ENCODE data around the gene SKI.

SKI gene

DNA sequence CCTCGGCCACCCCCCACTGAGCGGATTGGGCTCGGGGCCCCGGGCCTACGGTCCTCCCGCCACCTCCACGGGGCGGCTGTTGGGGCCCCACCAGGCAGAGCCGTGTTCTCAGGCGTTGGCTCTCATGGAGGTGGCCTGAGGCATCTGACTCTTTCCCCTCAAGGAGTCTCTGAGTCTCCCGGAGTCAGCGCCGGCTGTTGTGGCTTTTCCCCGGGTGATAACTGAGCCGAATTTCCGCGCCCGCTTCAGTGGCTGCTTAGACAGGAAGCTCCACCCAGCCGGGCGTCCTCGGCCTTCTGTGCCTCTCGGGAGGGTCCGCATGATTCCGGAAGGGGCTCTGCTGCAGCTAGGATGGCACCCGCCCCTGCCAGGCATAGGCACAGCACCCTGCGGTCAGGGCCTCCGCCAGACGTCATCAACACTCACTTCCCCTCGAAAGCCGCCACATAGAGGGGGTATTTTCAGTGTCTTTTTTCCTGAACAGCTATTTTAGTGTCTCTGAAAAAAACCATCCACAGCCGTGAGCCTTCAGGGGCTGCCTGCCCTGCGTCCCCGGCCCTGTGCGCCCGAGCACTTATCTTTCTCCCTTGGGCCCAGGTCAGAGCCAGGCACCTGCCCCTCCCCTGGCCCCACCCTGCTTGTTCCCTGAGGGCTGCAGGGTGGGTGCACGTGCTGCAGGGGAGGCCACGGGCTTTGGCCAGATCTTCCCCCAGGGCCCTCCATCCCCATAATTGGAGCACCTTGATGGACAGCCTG is 72.9 kb downstream of the SKI start:
- no peaks in the 10 kb centered on the region for H3K27me3 ChIP-seq (ENCODE audit: control insufficient read depth in 1 of 2, insufficient read depth in 2 of 2, low read length in 2 of 2)
- peak overlapping the region in 1 of 2 donors; percentile 5 for H3K9ac ChIP-seq (ENCODE audit: low read length in 2 of 2)
- H3K4me1 ChIP-seq (ENCODE audit: control insufficient read depth, insufficient read depth, low read length) = peaks cover 78% of the 10 kb centered on the region
- H3K27ac ChIP-seq (ENCODE audit: low read length) = peak overlapping the region; percentile 60
- H3K9me3 ChIP-seq (ENCODE audit: control insufficient read depth in 2 of 2, low read length in 2 of 2) = no peaks in the 10 kb centered on the region
- peak overlapping the region in 1 of 2 donors; percentile 40 for H3K4me3 ChIP-seq (ENCODE audit: low read length in 2 of 2)
- peaks cover 11 to 14% of the 10 kb centered on the region in 2 donors for H3K36me3 ChIP-seq (ENCODE audit: control insufficient read depth in 2 of 2, insufficient read depth in 2 of 2, low read length in 2 of 2)

GRCh38 chr1:2301607-2302291 is 73.6 kb downstream of the SKI start:
- Histone ChIP-seq H3K27ac (ENCODE audit: low read length) (peak overlapping the region; percentile 60), H3K4me3 (ENCODE audit: low read length in 2 of 2) (no peak overlapping the region), H3K27me3 (ENCODE audit: control insufficient read depth in 1 of 2, insufficient read depth in 2 of 2, low read length in 2 of 2) (no peaks in the 10 kb centered on the region), H3K9ac (ENCODE audit: low read length in 2 of 2) (no peak overlapping the region), H3K4me1 (ENCODE audit: control insufficient read depth, insufficient read depth, low read length) (peaks cover 76% of the 10 kb centered on the region), H3K36me3 (ENCODE audit: control insufficient read depth in 2 of 2, insufficient read depth in 2 of 2, low read length in 2 of 2) (peaks cover 14% of the 10 kb centered on the region in 2 donors), H3K9me3 (ENCODE audit: control insufficient read depth in 2 of 2, low read length in 2 of 2) (no peaks in the 10 kb centered on the region)

DNA sequence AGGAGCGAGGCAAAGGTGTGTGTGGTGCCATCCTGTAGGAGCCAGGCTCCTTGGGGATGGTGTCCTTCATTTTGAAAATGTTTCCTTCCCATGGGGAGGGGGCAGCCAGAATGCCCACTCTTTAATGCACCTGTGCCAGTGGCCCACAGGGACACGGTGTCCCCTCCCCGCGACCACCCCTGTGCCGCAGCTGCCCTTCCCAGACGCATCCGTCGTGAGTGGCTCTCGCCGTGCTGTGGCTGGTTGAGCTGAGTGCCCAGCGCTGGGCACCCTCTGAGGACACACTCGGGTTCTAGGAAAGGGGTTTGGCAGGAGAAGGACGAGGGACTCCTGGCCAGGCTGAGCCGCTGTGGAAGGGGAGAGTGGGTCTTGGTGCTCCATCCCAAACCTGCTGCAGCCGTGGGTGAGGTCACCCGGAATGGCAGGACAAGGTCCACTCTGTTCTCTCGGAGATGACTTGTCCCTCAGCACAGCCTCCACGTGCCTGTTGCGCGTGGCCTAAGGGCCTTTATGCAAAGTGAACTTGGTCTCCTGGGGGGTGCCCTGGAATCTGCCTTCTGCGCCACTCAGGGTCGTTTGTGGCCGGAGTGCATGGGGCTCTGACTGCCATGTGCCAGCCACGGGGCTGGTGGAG is 74.3 kb downstream of the SKI start:
- Histone ChIP-seq H3K27me3 (ENCODE audit: control insufficient read depth in 1 of 2, insufficient read depth in 2 of 2, low read length in 2 of 2) (no peaks in the 10 kb centered on the region), H3K27ac (ENCODE audit: low read length) (no peak overlapping the region), H3K4me1 (ENCODE audit: control insufficient read depth, insufficient read depth, low read length) (peaks cover 76% of the 10 kb centered on the region), H3K36me3 (ENCODE audit: control insufficient read depth in 2 of 2, insufficient read depth in 2 of 2, low read length in 2 of 2) (peaks cover 19% of the 10 kb centered on the region in 2 donors), H3K4me3 (ENCODE audit: low read length in 2 of 2) (no peak overlapping the region), H3K9me3 (ENCODE audit: control insufficient read depth in 2 of 2, low read length in 2 of 2) (no peaks in the 10 kb centered on the region), H3K9ac (ENCODE audit: low read length in 2 of 2) (no peak overlapping the region)

- H3K36me3 ChIP-seq (ENCODE audit: control insufficient read depth in 2 of 2, insufficient read depth in 2 of 2, low read length in 2 of 2) = peaks cover 25 to 27% of the 10 kb centered on the region in 2 donors
- no peak overlapping the region for H3K27ac ChIP-seq (ENCODE audit: low read length)
- H3K4me1 ChIP-seq (ENCODE audit: control insufficient read depth, insufficient read depth, low read length) = peaks cover 68% of the 10 kb centered on the region
Measured at GRCh38 chr1:2303016-2303775, 75.1 kb downstream of the SKI start.

GRCh38 chr1:2303781-2304180 is 75.7 kb downstream of the SKI start:
- Histone ChIP-seq H3K9ac (ENCODE audit: low read length in 2 of 2) (no peak overlapping the region), H3K4me1 (ENCODE audit: control insufficient read depth, insufficient read depth, low read length) (peaks cover 63% of the 10 kb centered on the region), H3K36me3 (ENCODE audit: control insufficient read depth in 2 of 2, insufficient read depth in 2 of 2, low read length in 2 of 2) (peaks cover 30 to 32% of the 10 kb centered on the region in 2 donors), H3K27ac (ENCODE audit: low read length) (no peak overlapping the region), H3K9me3 (ENCODE audit: control insufficient read depth in 2 of 2, low read length in 2 of 2) (no peaks in the 10 kb centered on the region), H3K4me3 (ENCODE audit: low read length in 2 of 2) (no peak overlapping the region), H3K27me3 (ENCODE audit: control insufficient read depth in 1 of 2, insufficient read depth in 2 of 2, low read length in 2 of 2) (no peaks in the 10 kb centered on the region)

More at GRCh38 chr1:2303016-2303775, 75.1 kb downstream of the SKI start:
- H3K9me3 ChIP-seq (ENCODE audit: control insufficient read depth in 2 of 2, low read length in 2 of 2) = no peaks in the 10 kb centered on the region
- no peak overlapping the region for H3K4me3 ChIP-seq (ENCODE audit: low read length in 2 of 2)
- H3K27me3 ChIP-seq (ENCODE audit: control insufficient read depth in 1 of 2, insufficient read depth in 2 of 2, low read length in 2 of 2) = no peaks in the 10 kb centered on the region
- H3K9ac ChIP-seq (ENCODE audit: low read length in 2 of 2) = no peak overlapping the region

DNA sequence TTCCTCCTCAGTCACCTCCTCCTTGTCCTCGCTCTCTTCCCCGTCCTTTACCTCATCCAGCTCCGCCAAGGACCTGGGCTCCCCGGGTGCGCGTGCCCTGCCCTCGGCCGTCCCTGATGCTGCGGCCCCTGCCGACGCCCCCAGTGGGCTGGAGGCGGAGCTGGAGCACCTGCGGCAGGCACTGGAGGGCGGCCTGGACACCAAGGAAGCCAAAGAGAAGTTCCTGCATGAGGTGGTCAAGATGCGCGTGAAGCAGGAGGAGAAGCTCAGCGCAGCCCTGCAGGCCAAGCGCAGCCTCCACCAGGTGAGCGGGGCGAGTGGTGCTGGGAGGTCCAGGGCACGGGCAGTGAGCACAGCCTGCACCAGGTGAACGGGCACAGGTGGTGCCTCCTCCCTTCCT is 76.2 kb downstream of the SKI start:
- Histone ChIP-seq H3K4me1 (ENCODE audit: control insufficient read depth, insufficient read depth, low read length) (peaks cover 58% of the 10 kb centered on the region), H3K9me3 (ENCODE audit: control insufficient read depth in 2 of 2, low read length in 2 of 2) (no peaks in the 10 kb centered on the region), H3K27ac (ENCODE audit: low read length) (peak overlapping the region; percentile 55), H3K4me3 (ENCODE audit: low read length in 2 of 2) (peak overlapping the region in 1 of 2 donors; percentile 25), H3K9ac (ENCODE audit: low read length in 2 of 2) (no peak overlapping the region), H3K36me3 (ENCODE audit: control insufficient read depth in 2 of 2, insufficient read depth in 2 of 2, low read length in 2 of 2) (peaks cover 33% of the 10 kb centered on the region in 2 donors), H3K27me3 (ENCODE audit: control insufficient read depth in 1 of 2, insufficient read depth in 2 of 2, low read length in 2 of 2) (no peaks in the 10 kb centered on the region)

- Histone ChIP-seq H3K36me3 (ENCODE audit: control insufficient read depth in 2 of 2, insufficient read depth in 2 of 2, low read length in 2 of 2) (peaks cover 33% of the 10 kb centered on the region in 2 donors), H3K27me3 (ENCODE audit: control insufficient read depth in 1 of 2, insufficient read depth in 2 of 2, low read length in 2 of 2) (no peaks in the 10 kb centered on the region), H3K9ac (ENCODE audit: low read length in 2 of 2) (no peak overlapping the region), H3K27ac (ENCODE audit: low read length) (peak overlapping the region; percentile 55), H3K4me1 (ENCODE audit: control insufficient read depth, insufficient read depth, low read length) (peaks cover 51% of the 10 kb centered on the region), H3K4me3 (ENCODE audit: low read length in 2 of 2) (peak overlapping the region; percentile 25 to 29), H3K9me3 (ENCODE audit: control insufficient read depth in 2 of 2, low read length in 2 of 2) (no peaks in the 10 kb centered on the region)
Measured at GRCh38 chr1:2304921-2305681, 77.0 kb downstream of the SKI start.

GRCh38 chr1:2306151-2306978 is 78.2 kb downstream of the SKI start:
- peak overlapping the region; percentile 55 for H3K27ac ChIP-seq (ENCODE audit: low read length)
- no peak overlapping the region for H3K9ac ChIP-seq (ENCODE audit: low read length in 2 of 2)
- H3K36me3 ChIP-seq (ENCODE audit: control insufficient read depth in 2 of 2, insufficient read depth in 2 of 2, low read length in 2 of 2) = peaks cover 33% of the 10 kb centered on the region in 2 donors
- H3K4me3 ChIP-seq (ENCODE audit: low read length in 2 of 2) = no peak overlapping the region
- no peaks in the 10 kb centered on the region for H3K27me3 ChIP-seq (ENCODE audit: control insufficient read depth in 1 of 2, insufficient read depth in 2 of 2, low read length in 2 of 2)
- H3K4me1 ChIP-seq (ENCODE audit: control insufficient read depth, insufficient read depth, low read length) = peaks cover 51% of the 10 kb centered on the region
- H3K9me3 ChIP-seq (ENCODE audit: control insufficient read depth in 2 of 2, low read length in 2 of 2) = no peaks in the 10 kb centered on the region

DNA sequence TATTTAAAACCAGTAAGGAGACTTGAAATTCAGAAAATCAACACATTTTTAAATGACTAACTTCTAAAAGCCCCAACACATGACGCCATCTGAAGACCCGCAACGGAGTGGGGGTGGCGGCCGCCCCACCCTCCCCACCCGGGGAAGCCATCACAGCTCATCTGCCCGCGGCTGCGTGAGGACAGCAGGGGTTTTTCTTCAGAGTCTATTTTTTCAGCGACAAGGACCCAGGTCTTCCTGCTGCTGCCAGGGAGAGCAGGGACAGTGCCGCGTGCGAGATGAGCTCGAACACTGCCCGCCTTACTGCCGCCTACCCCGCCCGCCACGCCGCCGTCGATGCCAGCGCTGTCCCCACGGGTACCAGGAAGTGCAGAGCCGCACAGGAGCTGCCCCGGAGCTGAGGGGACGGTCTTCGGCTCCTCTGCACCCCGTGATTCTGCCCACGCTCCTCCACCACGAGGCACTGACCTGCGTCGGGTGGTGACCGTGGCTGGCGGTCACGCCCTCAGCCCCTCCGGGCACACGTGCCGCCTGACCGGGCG is 79.0 kb downstream of the SKI start:
- Histone ChIP-seq H3K4me1 (ENCODE audit: control insufficient read depth, insufficient read depth, low read length) (peaks cover 55% of the 10 kb centered on the region), H3K36me3 (ENCODE audit: control insufficient read depth in 2 of 2, insufficient read depth in 2 of 2, low read length in 2 of 2) (peaks cover 33% of the 10 kb centered on the region in 2 donors), H3K9ac (ENCODE audit: low read length in 2 of 2) (no peak overlapping the region), H3K4me3 (ENCODE audit: low read length in 2 of 2) (no peak overlapping the region), H3K27me3 (ENCODE audit: control insufficient read depth in 1 of 2, insufficient read depth in 2 of 2, low read length in 2 of 2) (no peaks in the 10 kb centered on the region), H3K9me3 (ENCODE audit: control insufficient read depth in 2 of 2, low read length in 2 of 2) (no peaks in the 10 kb centered on the region), H3K27ac (ENCODE audit: low read length) (no peak overlapping the region)
